H1 (cell line): ENCODE measurements around the gene NAV2. TPM values are rescaled to one million over a fixed set of nuclear protein-coding genes. Genes with fewer than 3 reads are reported as not detected.

Experiments used
- CTCF ChIA-PET: fragments of 300-600 bp; sonication (Branson Sonifier 250); formaldehyde crosslinking; loops from one replicate; lab custom pipeline; 2021; ENCODE audit not compliant: partially characterized antibody; lab: Charles Lee
- POLR2A ChIA-PET: fragments of 300-600 bp; sonication (Branson Sonifier 250); formaldehyde crosslinking; loops from one replicate; lab custom pipeline; 2021; ENCODE audit warnings: inconsistent platforms; ENCODE audit not compliant: partially characterized antibody; lab: Charles Lee
- DNase-seq, 2 experiments: peaks; one replicate each; pipeline versions ENCODE4 v3.0.0 to v3.0.0-alpha.2; 2010 to 2022; ENCODE audit warnings: low spot score in 2 of 2, low read depth in 1 of 2, mixed read lengths in 1 of 2
- FAIRE-seq: peaks from 2 replicates; lab custom pipeline; 2011; peaks lifted over from hg19 to GRCh38; lab: Jason Lieb, UNC
- H2AFZ ChIP-seq: 2 replicates; pipeline ENCODE4 v1.8.1; 2012; ENCODE audit warnings: low read length, inconsistent platforms
- H2AK5ac ChIP-seq: 2 replicates; pipeline ENCODE4 v1.6.1; 2013; ENCODE audit warnings: low read depth, low read length
- H2BK120ac ChIP-seq: replicated peaks from 2 replicates; pipeline ENCODE3; 2013; ENCODE audit warnings: low read depth, low read length, inconsistent platforms
- H2BK12ac ChIP-seq: 2 replicates; pipeline ENCODE4 v1.6.1; 2013; ENCODE audit warnings: low read depth, low read length
- H2BK15ac ChIP-seq: 2 replicates; pipeline ENCODE4 v1.6.1; 2013; ENCODE audit warnings: low read length
- H2BK20ac ChIP-seq: 2 replicates; pipeline ENCODE4 v1.6.1; 2013; ENCODE audit warnings: low read length
- H2BK5ac ChIP-seq: 2 replicates; pipeline ENCODE4 v1.6.1; 2013; ENCODE audit warnings: low read depth, low read length
- H3K14ac ChIP-seq: 2 replicates; pipeline ENCODE4 v1.6.1; 2013; ENCODE audit warnings: inconsistent platforms; ENCODE audit not compliant: insufficient read length
- H3K18ac ChIP-seq: 2 replicates; pipeline ENCODE4 v1.6.1; 2013; ENCODE audit warnings: low read length; ENCODE audit errors: extremely low read depth
- H3K23ac ChIP-seq: 2 replicates; pipeline ENCODE4 v1.6.1; 2013; ENCODE audit warnings: inconsistent platforms; ENCODE audit not compliant: insufficient read length
- H3K23me2 ChIP-seq: 2 replicates; pipeline ENCODE4 v1.6.1; 2013; ENCODE audit warnings: low read depth, low read length
- H3K27ac ChIP-seq: 2 replicates; pipeline ENCODE4 v1.6.1; 2011; ENCODE audit warnings: low read depth, low read length, inconsistent platforms
- H3K27me3 ChIP-seq, 4 experiments: replicated peaks in 1 of 4; 1 replicate in 1 of 4; 2 replicates in 3 of 4; pipeline versions ENCODE4 v1.6.1 to v1.8.1; 2011 to 2013; ENCODE audit warnings: low read length in 3 of 4, mild to moderate bottlenecking in 3 of 4, inconsistent platforms in 2 of 4, mixed read lengths in 2 of 4, moderate library complexity in 1 of 4; ENCODE audit not compliant: control insufficient read depth in 3 of 4, insufficient read depth in 3 of 4; ENCODE audit errors: extremely low read depth in 1 of 4
- H3K36me3 ChIP-seq, 4 experiments: 2 replicates each; pipeline versions ENCODE4 v1.6.1 to v1.8.1; 2011 to 2013; ENCODE audit warnings: mild to moderate bottlenecking in 4 of 4, low read length in 3 of 4, moderate library complexity in 2 of 4, control low read depth in 1 of 4, inconsistent platforms in 1 of 4; ENCODE audit not compliant: insufficient read depth in 4 of 4, control insufficient read depth in 2 of 4
- H3K4ac ChIP-seq: replicated peaks from 2 replicates; pipeline ENCODE3; 2013; ENCODE audit warnings: low read length, low read depth, mixed read lengths, inconsistent platforms; ENCODE audit not compliant: insufficient read length
- H3K4me1 ChIP-seq, 4 experiments: replicated peaks in 1 of 4; 1 replicate in 1 of 4; 2 replicates in 3 of 4; pipeline versions ENCODE4 v1.6.1 to v1.8.1; 2011 to 2013; ENCODE audit warnings: low read length in 3 of 4, inconsistent platforms in 2 of 4, mixed read lengths in 1 of 4; ENCODE audit not compliant: insufficient read depth in 4 of 4, control insufficient read depth in 3 of 4
- H3K4me2 ChIP-seq, 2 experiments: 2 replicates each; pipeline versions ENCODE4 v1.6.1 to v1.8.1; 2011 to 2013; ENCODE audit warnings: low read depth in 2 of 2, low read length in 2 of 2, control low read depth in 1 of 2, inconsistent platforms in 1 of 2, mild to moderate bottlenecking in 1 of 2; ENCODE audit not compliant: insufficient read depth in 1 of 2
- H3K4me3 ChIP-seq, 4 experiments: fragments of 200-600, 300-600 bp in 1 of 4; sonication (generic), shearing (Covaris generic), sonication (Bioruptor Twin) in 1 of 4; 2 replicates each; pipeline versions ENCODE4 v1.5.1 to v1.8.1; 2011 to 2016; ENCODE audit warnings: low read length in 4 of 4, low read depth in 3 of 4, control low read depth in 2 of 4, inconsistent platforms in 2 of 4, mild to moderate bottlenecking in 2 of 4, mixed read lengths in 1 of 4, moderate library complexity in 1 of 4; ENCODE audit not compliant: insufficient read depth in 2 of 4; ENCODE audit errors: extremely low read depth in 1 of 4
- H3K56ac ChIP-seq: replicated peaks from 2 replicates; pipeline ENCODE3; 2013; ENCODE audit warnings: low read depth, mild to moderate bottlenecking, mixed read lengths, low read length, inconsistent platforms; ENCODE audit not compliant: insufficient read length
- H3K79me1 ChIP-seq: 2 replicates; pipeline ENCODE4 v1.6.1; 2013; ENCODE audit warnings: low read depth, low read length, control low read depth
- H3K79me2 ChIP-seq, 2 experiments: 2 replicates each; pipeline versions ENCODE4 v1.6.1 to v1.8.1; 2012 to 2013; ENCODE audit warnings: low read length in 2 of 2, mild to moderate bottlenecking in 2 of 2, inconsistent platforms in 1 of 2; ENCODE audit not compliant: insufficient read depth in 2 of 2, control insufficient read depth in 1 of 2
- H3K9ac ChIP-seq, 4 experiments: replicated peaks in 1 of 4; 1 replicate in 1 of 4; 2 replicates in 3 of 4; pipeline versions ENCODE4 v1.6.1 to v1.8.1; 2011 to 2013; ENCODE audit warnings: low read depth in 3 of 4, low read length in 3 of 4, control low read depth in 2 of 4, mild to moderate bottlenecking in 2 of 4, moderate library complexity in 2 of 4, inconsistent platforms in 1 of 4; ENCODE audit errors: extremely low read depth in 1 of 4
- H3K9me3 ChIP-seq, 2 experiments: 2 replicates each; pipeline versions ENCODE4 v1.6.1 to v1.8.1; 2012 to 2013; ENCODE audit warnings: mild to moderate bottlenecking in 2 of 2, moderate library complexity in 2 of 2, control low read depth in 1 of 2, inconsistent platforms in 1 of 2, low read depth in 1 of 2, low read length in 1 of 2, mixed read lengths in 1 of 2; ENCODE audit not compliant: insufficient read depth in 2 of 2
- H4K20me1 ChIP-seq, 2 experiments: replicated peaks in 1 of 2; 2 replicates each; pipeline versions ENCODE3 to v1.8.1; 2011 to 2013; ENCODE audit warnings: inconsistent platforms in 2 of 2, low read length in 2 of 2, mild to moderate bottlenecking in 1 of 2; ENCODE audit not compliant: insufficient read depth in 2 of 2, control insufficient read depth in 1 of 2
- H4K5ac ChIP-seq: 2 replicates; pipeline ENCODE4 v1.6.1; 2013; ENCODE audit warnings: low read length, low read depth, mixed read lengths, inconsistent platforms; ENCODE audit not compliant: insufficient read length
- H4K8ac ChIP-seq: 2 replicates; pipeline ENCODE4 v1.8.0; 2013; ENCODE audit warnings: mild to moderate bottlenecking, moderate library complexity, low read length, inconsistent platforms; ENCODE audit not compliant: insufficient read depth; ENCODE audit errors: extremely low read depth
- H4K91ac ChIP-seq: replicated peaks from 2 replicates; pipeline ENCODE3; 2013; ENCODE audit warnings: low read length, mixed read lengths, inconsistent platforms; ENCODE audit not compliant: insufficient read length
- BRCA1 ChIP-seq: IDR thresholded peaks from 2 replicates; pipeline ENCODE4 v1.6.1; 2012; ENCODE audit warnings: low read depth, low read length, improper control_type of control experiment
- CTBP2 ChIP-seq: IDR thresholded peaks from 2 replicates; pipeline ENCODE4 v1.7.0; 2011; ENCODE audit warnings: borderline replicate concordance, mild to moderate bottlenecking, moderate library complexity, mixed read lengths, low read length; ENCODE audit not compliant: insufficient read depth, insufficient read length
- JUND ChIP-seq: IDR thresholded peaks from 2 replicates; pipeline ENCODE4 v1.6.1; 2011; ENCODE audit warnings: mild to moderate bottlenecking, improper control_type of control experiment, low read length
- KDM4A ChIP-seq: IDR thresholded peaks from one replicate; pipeline ENCODE4 v1.7.1; 2012; ENCODE audit warnings: low read depth, mild to moderate bottlenecking, moderate library complexity, low read length, inconsistent platforms; ENCODE audit not compliant: severe bottlenecking
- NANOG ChIP-seq: IDR thresholded peaks from 2 replicates; pipeline ENCODE4 v1.6.1; 2011; ENCODE audit warnings: low read length, low read depth, mild to moderate bottlenecking, inconsistent platforms; ENCODE audit not compliant: insufficient read depth, poor library complexity, severe bottlenecking
- TCF12 ChIP-seq: IDR thresholded peaks from 2 replicates; pipeline ENCODE4 v1.6.1; 2011; ENCODE audit warnings: low read depth, mild to moderate bottlenecking, low read length
- WGBS, 2 experiments: shearing (Covaris generic) in 1 of 2; methylation state at CpG; one replicate each; pipeline versions ENCODE4 v1.1.6 to v1.1.7; 2013 to 2015; ENCODE audit warnings: low lambda C conversion rate in 2 of 2, mixed read lengths in 2 of 2, inconsistent platforms in 1 of 2, low coverage in 1 of 2, missing lambda C conversion rate in 1 of 2; ENCODE audit not compliant: insufficient replicate concordance in 2 of 2, insufficient coverage in 1 of 2, insufficient read length in 1 of 2; ENCODE audit errors: extremely low coverage in 1 of 2, missing lambda C conversion rate in 1 of 2; 5-methylcytosine and 5-hydroxymethylcytosine counted together
- polyA plus RNA-seq, 7 experiments: library from polyadenylated mRNA; depleted of rRNA in 3 of 7; stranded (reverse) in 5 of 7; unstranded in 2 of 7; fragments of >200 nt in 5 of 7; fragments of 200-250 nt in 2 of 7; gene quantifications; 1 replicate in 5 of 7; 2 replicates in 1 of 7; 4 replicates in 1 of 7; pipeline versions ENCODE4 v1.2.1 to v1.2.3, GENCODE V29; 2011 to 2013; ENCODE audit warnings: missing spikeins in 2 of 7, mixed read lengths in 2 of 7
- total RNA-seq: library from RNA; stranded (reverse); fragmentation: NEBNext Ultra II Directional; extraction: Animal tissue kit (Norgen Biotek cat#: 25700); gene quantifications from 2 replicates; pipeline ENCODE4 v1.2.1, GENCODE V29; 2021
- TF ChIP-seq, protein P1 (sequence below), 3 experiments: IDR thresholded peaks; 1 replicate in 2 of 3; 2 replicates in 1 of 3; pipeline versions ENCODE4 v1.5.1 to v1.6.1; 2011; ENCODE audit warnings: low read length in 3 of 3, mild to moderate bottlenecking in 3 of 3, inconsistent platforms in 2 of 3, low read depth in 1 of 3, moderate library complexity in 1 of 3; ENCODE audit not compliant: insufficient read depth in 1 of 3; ENCODE audit errors: control extremely low read depth in 1 of 3

The NAV2 gene
- total and polyA plus RNA-seq, 2 of the 8 experiments (the other 6 are each of a cell fraction or from before 2014, with no cell fraction given) = 35.6 to 73.6 TPM

DNA sequence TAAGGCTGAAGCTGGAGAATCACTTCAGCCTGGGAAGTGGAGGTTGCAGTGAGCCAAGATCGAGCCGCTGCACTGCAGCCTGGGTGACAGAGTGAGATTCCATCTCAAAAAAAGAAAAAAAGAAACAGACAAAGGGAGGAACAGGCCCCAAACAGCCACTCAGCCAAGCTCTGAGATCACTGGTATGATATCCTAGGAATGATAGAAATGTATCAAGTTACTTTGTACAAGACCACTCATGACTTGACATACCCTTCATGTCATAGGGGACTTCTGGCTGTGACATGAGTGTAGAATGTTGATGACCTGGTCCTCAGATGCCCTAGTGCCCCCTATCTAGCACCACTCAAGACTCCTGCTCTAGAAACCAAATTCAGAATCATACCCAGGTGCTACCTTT is 216.5 kb downstream of the NAV2 start:
- no peak overlapping the region for H2BK5ac ChIP-seq
- no peak overlapping the region for H3K56ac ChIP-seq
- no peak overlapping the region for H4K91ac ChIP-seq
- no peak overlapping the region for H3K4me3 ChIP-seq
- POLR2A ChIA-PET = no interaction called here
- H3K9me3 ChIP-seq = no peaks in the 10 kb centered on the region
- no peaks in the 10 kb centered on the region for H3K27me3 ChIP-seq
- 100% methylated on average over 2 of the region's 2 CpGs; no CpG with 5 or more reads in 1 of the 2 experiments for WGBS, 2 experiments
- H2AFZ ChIP-seq = no peak overlapping the region
- H4K8ac ChIP-seq = no peak overlapping the region
- no peak overlapping the region for H2BK120ac ChIP-seq
- no peak overlapping the region for H3K27ac ChIP-seq
- H2BK12ac ChIP-seq = no peak overlapping the region
- H2BK15ac ChIP-seq = no peak overlapping the region
- no peaks in the 10 kb centered on the region; the same call in 1 of the 2 replicates for H3K79me1 ChIP-seq
- H2BK20ac ChIP-seq = no peak overlapping the region
- no peak overlapping the region for H4K5ac ChIP-seq
- H3K9ac ChIP-seq = no peak overlapping the region
- no peaks in the 10 kb centered on the region for H3K79me2 ChIP-seq
- H2AK5ac ChIP-seq = no peak overlapping the region
- no peak overlapping the region for H3K18ac ChIP-seq
- no peak overlapping the region for H3K4me2 ChIP-seq
- no peak overlapping the region for H3K23ac ChIP-seq
- no peak for FAIRE-seq
- TF ChIP-seq, protein P1, sequence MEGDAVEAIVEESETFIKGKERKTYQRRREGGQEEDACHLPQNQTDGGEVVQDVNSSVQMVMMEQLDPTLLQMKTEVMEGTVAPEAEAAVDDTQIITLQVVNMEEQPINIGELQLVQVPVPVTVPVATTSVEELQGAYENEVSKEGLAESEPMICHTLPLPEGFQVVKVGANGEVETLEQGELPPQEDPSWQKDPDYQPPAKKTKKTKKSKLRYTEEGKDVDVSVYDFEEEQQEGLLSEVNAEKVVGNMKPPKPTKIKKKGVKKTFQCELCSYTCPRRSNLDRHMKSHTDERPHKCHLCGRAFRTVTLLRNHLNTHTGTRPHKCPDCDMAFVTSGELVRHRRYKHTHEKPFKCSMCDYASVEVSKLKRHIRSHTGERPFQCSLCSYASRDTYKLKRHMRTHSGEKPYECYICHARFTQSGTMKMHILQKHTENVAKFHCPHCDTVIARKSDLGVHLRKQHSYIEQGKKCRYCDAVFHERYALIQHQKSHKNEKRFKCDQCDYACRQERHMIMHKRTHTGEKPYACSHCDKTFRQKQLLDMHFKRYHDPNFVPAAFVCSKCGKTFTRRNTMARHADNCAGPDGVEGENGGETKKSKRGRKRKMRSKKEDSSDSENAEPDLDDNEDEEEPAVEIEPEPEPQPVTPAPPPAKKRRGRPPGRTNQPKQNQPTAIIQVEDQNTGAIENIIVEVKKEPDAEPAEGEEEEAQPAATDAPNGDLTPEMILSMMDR (IDR thresholded peaks at IDR 0.05; ENCODE audit: control extremely low read depth in 1 of 3, insufficient read depth in 1 of 3, low read depth in 1 of 3, low read length in 3 of 3) = no peak
- TF ChIP-seq CTBP2 (no peak), BRCA1 (no peak), JUND (no peak), NANOG (no peak), TCF12 (no peak), KDM4A (no peak)
- no peaks in the 10 kb centered on the region for H4K20me1 ChIP-seq
- CTCF ChIA-PET = interaction anchor here (1.0 to 1.7 kb wide), 4 partner anchors 9 to 199 kb away, joined by 3 to 9 read pairs (median 6); no protein-coding TSS in a partner anchor
- no peak overlapping the region for H3K4ac ChIP-seq
- peaks cover 7 to 12% (median 10%) of the 10 kb centered on the region in 4 experiments; a peak in 5 of 8 replicates for H3K36me3 ChIP-seq
- no peak overlapping the region for H3K14ac ChIP-seq
- H3K23me2 ChIP-seq = no peaks in the 10 kb centered on the region
- peaks cover 0 to 3% (median 0%) of the 10 kb centered on the region in 4 experiments; a peak in 2 of 7 replicates for H3K4me1 ChIP-seq
- no peak for DNase-seq
